ENCODE data around the gene FLYWCH2.

FLYWCH2 gene

GRCh38 chr16:2904922-2905240, 21.9 kb downstream of the FLYWCH2 start (continued):
- TF ChIP-seq ZBTB49 (tag by site-specific recombination; IDR thresholded peaks at IDR 0.05; ENCODE audit: low read depth) (no peak), ZNF292 (tag by site-specific recombination; IDR thresholded peaks at IDR 0.05; ENCODE audit: borderline replicate concordance, low read depth) (no peak), ZNF561 (tag by site-specific recombination; IDR thresholded peaks at IDR 0.05; ENCODE audit: borderline replicate concordance) (no peak), ZNF311 (tag by site-specific recombination; IDR thresholded peaks at IDR 0.05; ENCODE audit: borderline replicate concordance) (no peak), ZSCAN30 (tag by site-specific recombination; IDR thresholded peaks at IDR 0.05) (no peak), ZNF280C (tag by site-specific recombination; IDR thresholded peaks at IDR 0.05) (no peak), SALL2 (tag by site-specific recombination; IDR thresholded peaks at IDR 0.05; ENCODE audit: borderline replicate concordance) (no peak), KLF16 (tag by site-specific recombination; IDR thresholded peaks at IDR 0.05) (no peak), ZNF398 (tag by site-specific recombination; IDR thresholded peaks at IDR 0.05) (no peak), ZNF513 (tag by site-specific recombination; IDR thresholded peaks at IDR 0.05) (no peak), BCL11B (tag by site-specific recombination; IDR thresholded peaks at IDR 0.05; ENCODE audit: low read depth) (no peak), TSHZ1 (tag by site-specific recombination; IDR thresholded peaks at IDR 0.05; ENCODE audit: borderline replicate concordance) (no peak), ZNF324 (tag by site-specific recombination; IDR thresholded peaks at IDR 0.05) (no peak), MZF1 (tag by site-specific recombination; IDR thresholded peaks at IDR 0.05; ENCODE audit: borderline replicate concordance) (no peak), PRDM1 (tag by site-specific recombination; IDR thresholded peaks at IDR 0.05) (no peak), ZFP69B (tag by site-specific recombination; IDR thresholded peaks at IDR 0.05) (no peak), ZFP37 (tag by site-specific recombination; IDR thresholded peaks at IDR 0.05) (0 out of 2 replicates have a peak, but pooled peaks have one; percentile 58), ZNF221 (tag by site-specific recombination; IDR thresholded peaks at IDR 0.05; ENCODE audit: borderline replicate concordance) (no peak), ZNF394 (tag by site-specific recombination; IDR thresholded peaks at IDR 0.05; ENCODE audit: borderline replicate concordance) (0 out of 2 replicates have a peak, but pooled peaks have one; percentile 51), REST (tag by site-specific recombination; IDR thresholded peaks at IDR 0.05) (no peak), ZNF366 (tag by site-specific recombination; conservative IDR thresholded peaks at IDR 0.05) (no peak), ZNF169 (tag by site-specific recombination; IDR thresholded peaks at IDR 0.05) (no peak), ZNF302 (tag by site-specific recombination; IDR thresholded peaks at IDR 0.05; ENCODE audit: low read depth) (no peak), KLF1 (tag by site-specific recombination; IDR thresholded peaks at IDR 0.05) (no peak), ZNF184 (tag by site-specific recombination; IDR thresholded peaks at IDR 0.05) (no peak), ZNF23 (tag by site-specific recombination; IDR thresholded peaks at IDR 0.05; ENCODE audit: borderline replicate concordance) (no peak)

Data from HEK293 (cell line).